ENCODE results near the gene UGT1A1. TPM values are rescaled to one million over a fixed set of nuclear protein-coding genes. Genes with fewer than 3 reads are reported as not detected.

UGT1A1 gene
- total RNA-seq, 1 experiment from 2014 or later: not detected

Other genes with a start within 250 kb of the UGT1A1 start
- gene USP40, start 193.5 kb upstream of the UGT1A1 start, total RNA-seq (2014; rRNA removed; shearing (Covaris generic)): 21.7 and 23.8 TPM in 2 replicates
- gene UGT1A8, start 142.6 kb upstream of the UGT1A1 start, total RNA-seq (2014; rRNA removed; shearing (Covaris generic)): not detected in 2 replicates
- gene UGT1A10, start 123.8 kb upstream of the UGT1A1 start, total RNA-seq (2014; rRNA removed; shearing (Covaris generic)): not detected in 2 replicates
- gene UGT1A9, start 88.4 kb upstream of the UGT1A1 start, total RNA-seq (2014; rRNA removed; shearing (Covaris generic)): not detected in 2 replicates
- not detected in 2 replicates for gene UGT1A7, start 78.4 kb upstream of the UGT1A1 start, total RNA-seq (2014; rRNA removed; shearing (Covaris generic))
- gene UGT1A6, start 67.4 kb upstream of the UGT1A1 start, total RNA-seq (2014; rRNA removed; shearing (Covaris generic)): not detected in 2 replicates
- not detected in 2 replicates for gene UGT1A5, start 47.4 kb upstream of the UGT1A1 start, total RNA-seq (2014; rRNA removed; shearing (Covaris generic))
- not detected in 2 replicates for gene UGT1A4, start 41.5 kb upstream of the UGT1A1 start, total RNA-seq (2014; rRNA removed; shearing (Covaris generic))
- not detected in 2 replicates for gene UGT1A3, start 31.2 kb upstream of the UGT1A1 start, total RNA-seq (2014; rRNA removed; shearing (Covaris generic))
- gene MROH2A, start 18.1 kb downstream of the UGT1A1 start, total RNA-seq (2014; rRNA removed; shearing (Covaris generic)): not detected in 2 replicates
- 25.0 and 38.5 TPM in 2 replicates for gene HJURP, start 94.3 kb downstream of the UGT1A1 start, total RNA-seq (2014; rRNA removed; shearing (Covaris generic))
- not detected in 2 replicates for gene TRPM8, start 157.1 kb downstream of the UGT1A1 start, total RNA-seq (2014; rRNA removed; shearing (Covaris generic))

Data from G401 (cell line).